Measurements from ENCODE around the gene AGAP2. TPM values are rescaled to one million over a fixed set of nuclear protein-coding genes. Genes with fewer than 3 reads are reported as not detected.
A peak's percentile ranks its signal among the peaks of the same experiment; 100 is the strongest.

Gene AGAP2
- total and polyA plus RNA-seq, 9 of the 15 experiments (the other 6 are each of a cell fraction or from before 2014, with no cell fraction given), result 0.04 to 0.77 (median 0.28) TPM; not detected in 1

GRCh38 chr12:57735952-57736740 lies 2.4 kb downstream of the AGAP2 start (continued):
- TF ChIP-seq ZBTB40 (IDR thresholded peaks at IDR 0.05) (peak; percentile 44; the same call in 1 of the 2 replicates), ZBTB40 (CRISPR knock-in tag; IDR thresholded peaks at IDR 0.05) (no peak), ZBTB7A (IDR thresholded peaks at IDR 0.05; ENCODE audit: borderline replicate concordance, control insufficient read depth, low read depth, low read length) (peak; percentile 84; the same call in 1 of the 2 replicates), REST (IDR thresholded peaks at IDR 0.05; ENCODE audit: borderline replicate concordance) (peak; percentile 69), REST (CRISPR knock-in tag; IDR thresholded peaks at IDR 0.05; ENCODE audit: low read depth) (no peak), PHF8 (IDR thresholded peaks at IDR 0.05; ENCODE audit: borderline replicate concordance, low read length) (peak; percentile 26; the same call in 1 of the 2 replicates), RFX7 (CRISPR knock-in tag; IDR thresholded peaks at IDR 0.05) (no peak), ZZZ3 (IDR thresholded peaks at IDR 0.05) (peak; percentile 89; the same call in 1 of the 2 replicates)
